Upper lobe of left lung (tissue), 4 donors: ENCODE measurements around the gene TMEM43.

ENCODE experiments used
- CTCF ChIP-seq, 6 experiments: fragments of 450-650 bp in 4 of 6; fragments of 200-600 bp in 2 of 6; sonication (generic) in 2 of 6; IDR thresholded peaks; one replicate each; pipeline ENCODE4 v1.5.1; 2016 to 2019; ENCODE audit warnings: antibody characterized with exemption in 6 of 6
- EP300 ChIP-seq, 4 donors: sonication (generic); formaldehyde crosslinking; IDR thresholded peaks; one replicate each; pipeline ENCODE4 v1.5.1; 2017; ENCODE audit warnings: antibody characterized with exemption in 4 of 4, control low read depth in 2 of 4

- TF ChIP-seq CTCF (IDR thresholded peaks at IDR 0.05), result no peak
- TF ChIP-seq EP300 (IDR thresholded peaks at IDR 0.05), result no peak
Observed at GRCh38 chr3:14156843-14157561, 32.1 kb downstream of the TMEM43 start.
